ENCODE data around the gene OR8G5. TPM values are rescaled to one million over a fixed set of nuclear protein-coding genes. Genes with fewer than 3 reads are reported as not detected.
"Not testable (repeated sequence)": the region's sequence is repeated elsewhere in the genome, so short reads cannot be mapped to it uniquely, and the experiment has no call there.

The OR8G5 gene
- total RNA-seq, 1 experiment from 2014 or later, result not detected

GRCh38 chr11:124219126-124219525, 37.0 kb upstream of the OR8G5 start:
- DNase-seq (ENCODE audit: low spot score) (no peak), ATAC-seq (no peak)
- H3K36me3 Mint-ChIP-seq, result no peaks in the 10 kb centered on the region
- no peaks in the 10 kb centered on the region for H3K9me3 Mint-ChIP-seq
- CTCF ChIA-PET, result no interaction called here
- no peak overlapping the region for H3K4me3 Mint-ChIP-seq
- POLR2A ChIA-PET, result no interaction called here
- H3K27ac Mint-ChIP-seq, result no peak overlapping the region
- TF ChIP-seq TP53 (CRISPR knock-in tag; IDR thresholded peaks at IDR 0.05) (no peak), RELA (CRISPR knock-in tag; IDR thresholded peaks at IDR 0.05; ENCODE audit: borderline replicate concordance) (no peak), GABPB1 (CRISPR knock-in tag; IDR thresholded peaks at IDR 0.05) (no peak), ZSCAN18 (CRISPR knock-in tag; IDR thresholded peaks at IDR 0.05) (no peak), FOXP1 (CRISPR knock-in tag; IDR thresholded peaks at IDR 0.05; ENCODE audit: borderline replicate concordance) (no peak), NR2C2 (CRISPR knock-in tag; IDR thresholded peaks at IDR 0.05) (no peak), JAZF1 (CRISPR knock-in tag; IDR thresholded peaks at IDR 0.05) (no peak), ESRRA (CRISPR knock-in tag; IDR thresholded peaks at IDR 0.05; ENCODE audit: borderline replicate concordance) (no peak), ZNF396 (CRISPR knock-in tag; IDR thresholded peaks at IDR 0.05; ENCODE audit: borderline replicate concordance) (no peak), TCF7 (CRISPR knock-in tag; IDR thresholded peaks at IDR 0.05; ENCODE audit: low read depth) (no peak), IRF2 (CRISPR knock-in tag; IDR thresholded peaks at IDR 0.05; ENCODE audit: borderline replicate concordance, low read depth) (no peak)
- TF ChIP-seq, protein P1, sequence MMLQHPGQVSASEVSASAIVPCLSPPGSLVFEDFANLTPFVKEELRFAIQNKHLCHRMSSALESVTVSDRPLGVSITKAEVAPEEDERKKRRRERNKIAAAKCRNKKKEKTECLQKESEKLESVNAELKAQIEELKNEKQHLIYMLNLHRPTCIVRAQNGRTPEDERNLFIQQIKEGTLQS (CRISPR knock-in tag; conservative IDR thresholded peaks at IDR 0.05), result no peak
- TF ChIP-seq, protein P2, sequence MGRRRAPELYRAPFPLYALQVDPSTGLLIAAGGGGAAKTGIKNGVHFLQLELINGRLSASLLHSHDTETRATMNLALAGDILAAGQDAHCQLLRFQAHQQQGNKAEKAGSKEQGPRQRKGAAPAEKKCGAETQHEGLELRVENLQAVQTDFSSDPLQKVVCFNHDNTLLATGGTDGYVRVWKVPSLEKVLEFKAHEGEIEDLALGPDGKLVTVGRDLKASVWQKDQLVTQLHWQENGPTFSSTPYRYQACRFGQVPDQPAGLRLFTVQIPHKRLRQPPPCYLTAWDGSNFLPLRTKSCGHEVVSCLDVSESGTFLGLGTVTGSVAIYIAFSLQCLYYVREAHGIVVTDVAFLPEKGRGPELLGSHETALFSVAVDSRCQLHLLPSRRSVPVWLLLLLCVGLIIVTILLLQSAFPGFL (CRISPR knock-in tag; IDR thresholded peaks at IDR 0.05; ENCODE audit: borderline replicate concordance), result no peak
- TF ChIP-seq, protein P3, sequence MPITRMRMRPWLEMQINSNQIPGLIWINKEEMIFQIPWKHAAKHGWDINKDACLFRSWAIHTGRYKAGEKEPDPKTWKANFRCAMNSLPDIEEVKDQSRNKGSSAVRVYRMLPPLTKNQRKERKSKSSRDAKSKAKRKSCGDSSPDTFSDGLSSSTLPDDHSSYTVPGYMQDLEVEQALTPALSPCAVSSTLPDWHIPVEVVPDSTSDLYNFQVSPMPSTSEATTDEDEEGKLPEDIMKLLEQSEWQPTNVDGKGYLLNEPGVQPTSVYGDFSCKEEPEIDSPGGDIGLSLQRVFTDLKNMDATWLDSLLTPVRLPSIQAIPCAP (CRISPR knock-in tag; IDR thresholded peaks at IDR 0.05), result no peak
- H3K27me3 Mint-ChIP-seq (ENCODE audit: low read depth), result no peaks in the 10 kb centered on the region
- no peaks in the 10 kb centered on the region for H3K4me1 Mint-ChIP-seq

GRCh38 chr11:124222407-124222806, 33.8 kb upstream of the OR8G5 start:
- ChIA-PET CTCF (no interaction called here), POLR2A (no interaction called here)
- Mint-ChIP-seq H3K4me3 (no peak overlapping the region), H3K27me3 (ENCODE audit: low read depth) (no peaks in the 10 kb centered on the region), H3K27ac (no peak overlapping the region), H3K9me3 (no peaks in the 10 kb centered on the region), H3K4me1 (peaks cover 5% of the 10 kb centered on the region; the same call in 1 of the 2 replicates), H3K36me3 (no peaks in the 10 kb centered on the region)
- DNase-seq (ENCODE audit: low spot score) (no peak), ATAC-seq (no peak)
- TF ChIP-seq NFATC4 (CRISPR knock-in tag; IDR thresholded peaks at IDR 0.05) (no peak), TP53 (CRISPR knock-in tag; IDR thresholded peaks at IDR 0.05) (no peak), STAT6 (CRISPR knock-in tag; conservative IDR thresholded peaks at IDR 0.05; ENCODE audit: low read depth) (no peak)

- ATAC-seq; H3K27ac Mint-ChIP-seq; H3K27me3 Mint-ChIP-seq (ENCODE audit: low read depth); H3K4me3 Mint-ChIP-seq; H3K9me3 Mint-ChIP-seq; POLR2A ChIA-PET; H3K36me3 Mint-ChIP-seq; H3K4me1 Mint-ChIP-seq; DNase-seq (ENCODE audit: low spot score): not testable (repeated sequence)
- CTCF ChIA-PET, result interaction anchor here (1.7 kb wide), 1 partner anchor 30 kb away, joined by 3 read pairs; no protein-coding TSS in a partner anchor
Observed at GRCh38 chr11:124224618-124225423, 31.4 kb upstream of the OR8G5 start.

Data from WTC11 (cell line).